HepG2 (cell line): ENCODE measurements around the gene C20orf204.

Source experiments
- AFF4 ChIP-seq: sonication (generic); formaldehyde crosslinking; IDR thresholded peaks from 2 replicates; pipeline ENCODE4 v1.4.0; 2020; ENCODE audit warnings: missing genetic modification reagents
- BRCA1 ChIP-seq: sonication (generic); formaldehyde crosslinking; IDR thresholded peaks from 2 replicates; pipeline ENCODE4 v1.4.0; 2020; ENCODE audit warnings: missing genetic modification reagents
- CENPT ChIP-seq: sonication (generic); formaldehyde crosslinking; IDR thresholded peaks from 2 replicates; pipeline ENCODE4 v1.8.0; 2022; ENCODE audit warnings: low read depth, mild to moderate bottlenecking, moderate library complexity, missing genetic modification reagents
- CHD4 ChIP-seq: fragments of 200-600 bp; sonication (generic); IDR thresholded peaks from 2 replicates; pipeline ENCODE4 v1.7.0; 2017; ENCODE audit warnings: mild to moderate bottlenecking, low read length, borderline replicate concordance
- IRF2 ChIP-seq: IDR thresholded peaks from 2 replicates; pipeline ENCODE4 v1.6.1; 2018; ENCODE audit warnings: missing genetic modification reagents, missing compliant biosample characterization
- POLR2G ChIP-seq: fragments of 200-400 bp; formaldehyde crosslinking; IDR thresholded peaks from 2 replicates; pipeline ENCODE4 v1.6.1; 2018; ENCODE audit warnings: mild to moderate bottlenecking, low read depth, low read length, moderate library complexity
- PRPF4 ChIP-seq: fragments of 200-400 bp; formaldehyde crosslinking; IDR thresholded peaks from 2 replicates; pipeline ENCODE4 v1.6.1; 2016; ENCODE audit warnings: low read length, low read depth; ENCODE audit not compliant: poor library complexity, severe bottlenecking
- ZNF180 ChIP-seq: sonication (generic); formaldehyde crosslinking; IDR thresholded peaks from 2 replicates; pipeline ENCODE4 v1.4.0; 2020; ENCODE audit warnings: low read depth, missing genetic modification reagents, borderline replicate concordance
- TF ChIP-seq, protein P1 (sequence below): sonication (generic); formaldehyde crosslinking; IDR thresholded peaks from 2 replicates; pipeline ENCODE4 v1.5.0; 2020; ENCODE audit warnings: missing genetic modification reagents, mild to moderate bottlenecking, borderline replicate concordance

GRCh38 chr20:64035933-64036345, at the start of gene C20orf204:
- TF ChIP-seq PRPF4 = peak; percentile 99
- TF ChIP-seq IRF2 (CRISPR knock-in tag) = peak; percentile 47; the same call in 1 of the 2 replicates
- peak; percentile 86; the same call in 1 of the 2 replicates for TF ChIP-seq AFF4
- TF ChIP-seq CHD4 = no peak
- TF ChIP-seq POLR2G = peak; percentile 98
- TF ChIP-seq, protein P1, sequence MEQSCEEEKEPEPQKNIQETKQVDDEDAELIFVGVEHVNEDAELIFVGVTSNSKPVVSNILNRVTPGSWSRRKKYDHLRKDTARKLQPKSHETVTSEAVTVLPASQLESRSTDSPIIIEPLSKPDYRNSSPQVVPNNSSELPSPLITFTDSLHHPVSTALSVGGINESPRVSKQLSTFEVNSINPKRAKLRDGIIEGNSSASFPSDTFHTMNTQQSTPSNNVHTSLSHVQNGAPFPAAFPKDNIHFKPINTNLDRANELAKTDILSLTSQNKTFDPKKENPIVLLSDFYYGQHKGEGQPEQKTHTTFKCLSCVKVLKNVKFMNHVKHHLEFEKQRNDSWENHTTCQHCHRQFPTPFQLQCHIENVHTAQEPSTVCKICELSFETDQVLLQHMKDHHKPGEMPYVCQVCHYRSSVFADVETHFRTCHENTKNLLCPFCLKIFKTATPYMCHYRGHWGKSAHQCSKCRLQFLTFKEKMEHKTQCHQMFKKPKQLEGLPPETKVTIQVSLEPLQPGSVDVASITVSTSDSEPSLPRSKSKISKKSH (CRISPR knock-in tag) = peak; percentile 80
- TF ChIP-seq CENPT (CRISPR knock-in tag) = peak; percentile 64; the same call in 1 of the 2 replicates
- TF ChIP-seq BRCA1 (CRISPR knock-in tag) = no peak
- no peak; the same call in 1 of the 2 replicates for TF ChIP-seq ZNF180 (CRISPR knock-in tag)
